ENCODE results near the gene CDON.
"Not testable (repeated sequence)": the region's sequence is repeated elsewhere in the genome, so short reads cannot be mapped to it uniquely, and the experiment has no call there.

The CDON gene

DNA sequence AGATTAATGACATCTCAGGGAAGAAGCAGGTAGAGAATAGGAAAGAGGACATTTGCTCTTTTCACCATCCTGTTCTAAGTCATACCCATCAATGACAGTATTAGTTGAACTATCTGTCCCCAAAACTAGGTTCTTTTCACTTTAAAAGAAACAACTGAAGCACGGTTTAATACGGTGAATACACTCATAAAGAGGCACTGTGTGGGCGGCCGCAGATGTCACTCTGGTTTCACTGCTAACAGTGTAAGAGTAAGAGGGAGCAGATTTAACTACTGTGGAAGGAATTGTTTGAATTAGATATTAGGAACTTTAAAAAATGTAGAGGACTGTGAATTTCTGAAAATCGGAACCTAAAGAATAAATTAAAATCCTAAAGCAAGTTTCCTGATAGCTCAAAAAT is 67.4 kb downstream of the CDON start:
- H3K27ac ChIP-seq (ENCODE audit: low read depth, low read length, severe bottlenecking): no peak overlapping the region
- 88 to 92% methylated on average over 2 to 4 of the region's 5 CpGs for WGBS, 2 experiments (ENCODE audit: insufficient coverage in 2 of 2)
- H3K9me3 ChIP-seq (ENCODE audit: control insufficient read depth, low read length): no peaks in the 10 kb centered on the region
- peaks cover 5% of the 10 kb centered on the region for H3K4me1 ChIP-seq (ENCODE audit: control insufficient read depth, insufficient read depth, low read length, poor library complexity, severe bottlenecking)
- no peaks in the 10 kb centered on the region for H3K36me3 ChIP-seq (ENCODE audit: control insufficient read depth, insufficient read depth, low read length)
- no peak overlapping the region for H3K4me3 ChIP-seq (ENCODE audit: extremely low read depth, insufficient read depth, low read length, poor library complexity, severe bottlenecking)

GRCh38 chr11:125994509-125994908 is 68.2 kb downstream of the CDON start:
- 100% methylated on average over 4 to 5 of the region's 5 CpGs for WGBS, 2 experiments (ENCODE audit: insufficient coverage in 2 of 2)
- Histone ChIP-seq H3K4me1 (ENCODE audit: control insufficient read depth, insufficient read depth, low read length, poor library complexity, severe bottlenecking) (peaks cover 5% of the 10 kb centered on the region), H3K9me3 (ENCODE audit: control insufficient read depth, low read length) (no peaks in the 10 kb centered on the region), H3K27ac (ENCODE audit: low read depth, low read length, severe bottlenecking) (no peak overlapping the region), H3K4me3 (ENCODE audit: extremely low read depth, insufficient read depth, low read length, poor library complexity, severe bottlenecking) (no peak overlapping the region), H3K36me3 (ENCODE audit: control insufficient read depth, insufficient read depth, low read length) (no peaks in the 10 kb centered on the region)

DNA sequence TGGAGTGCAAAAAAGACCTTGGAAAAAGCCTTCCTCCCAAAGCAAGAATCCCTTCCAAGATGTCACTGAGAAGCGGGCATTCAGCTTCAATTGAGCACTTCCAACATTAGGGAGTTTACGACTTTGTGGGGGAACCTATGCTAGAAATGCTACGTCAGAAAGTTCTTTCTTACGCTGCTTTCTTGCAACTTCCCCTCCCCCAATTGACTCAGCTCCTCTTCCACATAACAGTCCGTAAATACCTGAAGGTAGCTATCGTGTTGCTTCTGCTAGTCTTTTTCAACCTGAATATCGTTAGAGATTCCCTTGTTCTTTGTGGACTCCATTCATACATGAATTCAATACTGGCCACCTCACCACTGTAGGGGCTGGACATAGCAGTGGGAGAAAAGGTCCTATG is 69.8 kb downstream of the CDON start:
- H3K27ac ChIP-seq (ENCODE audit: low read depth, low read length, severe bottlenecking): no peak overlapping the region
- WGBS, 2 experiments (ENCODE audit: insufficient coverage in 2 of 2): 93 to 95% methylated on average over 5 of the region's 7 CpGs
- H3K36me3 ChIP-seq (ENCODE audit: control insufficient read depth, insufficient read depth, low read length): no peaks in the 10 kb centered on the region
- peaks cover 5% of the 10 kb centered on the region for H3K4me1 ChIP-seq (ENCODE audit: control insufficient read depth, insufficient read depth, low read length, poor library complexity, severe bottlenecking)
- no peaks in the 10 kb centered on the region for H3K9me3 ChIP-seq (ENCODE audit: control insufficient read depth, low read length)
- no peak overlapping the region for H3K4me3 ChIP-seq (ENCODE audit: extremely low read depth, insufficient read depth, low read length, poor library complexity, severe bottlenecking)

- Histone ChIP-seq H3K27ac (ENCODE audit: low read depth, low read length, severe bottlenecking) (no peak overlapping the region), H3K4me1 (ENCODE audit: control insufficient read depth, insufficient read depth, low read length, poor library complexity, severe bottlenecking) (peaks cover 5% of the 10 kb centered on the region), H3K9me3 (ENCODE audit: control insufficient read depth, low read length) (no peaks in the 10 kb centered on the region), H3K36me3 (ENCODE audit: control insufficient read depth, insufficient read depth, low read length) (no peaks in the 10 kb centered on the region), H3K4me3 (ENCODE audit: extremely low read depth, insufficient read depth, low read length, poor library complexity, severe bottlenecking) (no peak overlapping the region)
- 82 to 90% methylated on average over 3 of the region's 3 CpGs for WGBS, 2 experiments (ENCODE audit: insufficient coverage in 2 of 2)
Observed at GRCh38 chr11:125990244-125990643, 72.4 kb downstream of the CDON start.

DNA sequence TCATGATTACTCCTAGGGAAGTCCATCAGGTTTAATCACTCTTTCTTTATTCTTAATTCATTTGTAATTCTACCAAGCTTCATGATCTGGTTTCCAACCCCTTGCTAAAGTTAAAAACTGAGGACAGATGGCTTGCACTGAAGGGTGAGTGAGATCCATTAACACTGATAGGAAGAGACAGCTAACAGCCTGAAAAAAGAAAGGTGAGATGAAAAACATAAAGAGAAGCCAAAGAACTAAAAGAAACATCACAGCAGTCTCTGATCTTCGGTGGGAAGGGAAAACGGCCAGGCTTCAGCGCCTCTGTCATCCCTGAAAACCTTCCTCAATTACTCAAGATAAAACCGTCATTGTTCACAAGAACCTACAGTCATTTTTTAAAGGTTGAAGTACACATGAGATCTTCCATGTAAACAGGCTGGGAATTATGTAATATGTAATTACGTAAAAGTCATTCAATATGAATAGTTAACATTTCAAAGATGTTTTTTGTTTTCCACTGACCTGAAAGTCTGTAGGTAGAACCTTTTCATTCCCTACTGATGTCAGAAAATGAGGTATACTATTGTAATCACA is 75.5 kb downstream of the CDON start:
- Histone ChIP-seq H3K4me3 (ENCODE audit: extremely low read depth, insufficient read depth, low read length, poor library complexity, severe bottlenecking) (no peak overlapping the region), H3K27ac (ENCODE audit: low read depth, low read length, severe bottlenecking) (no peak overlapping the region), H3K9me3 (ENCODE audit: control insufficient read depth, low read length) (no peaks in the 10 kb centered on the region), H3K36me3 (ENCODE audit: control insufficient read depth, insufficient read depth, low read length) (no peaks in the 10 kb centered on the region), H3K4me1 (ENCODE audit: control insufficient read depth, insufficient read depth, low read length, poor library complexity, severe bottlenecking) (peaks cover 13% of the 10 kb centered on the region)
- whole genome bisulfite sequencing, 2 experiments (ENCODE audit: insufficient coverage in 2 of 2): 79 to 80% methylated on average over 1 to 2 of the region's 5 CpGs

DNA sequence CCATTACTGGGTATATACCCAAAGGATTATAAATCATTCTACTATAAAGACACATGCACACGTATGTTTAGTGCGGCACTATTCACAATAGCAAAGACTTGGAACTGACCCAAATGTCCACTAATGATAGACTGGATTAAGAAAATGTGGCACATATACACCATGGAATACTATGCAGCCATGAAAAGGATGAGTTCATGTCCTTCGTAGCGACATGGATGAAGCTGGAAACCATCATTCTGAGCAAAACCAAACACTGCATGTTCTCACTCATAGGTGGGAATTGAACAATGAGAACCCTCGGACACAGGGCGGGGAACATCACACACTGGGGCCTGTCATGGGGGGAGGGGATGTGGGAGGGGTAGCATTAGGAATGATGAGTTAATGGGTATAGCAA is 76.7 kb downstream of the CDON start:
- not testable (repeated sequence) for H3K4me3 ChIP-seq (ENCODE audit: extremely low read depth, insufficient read depth, low read length, poor library complexity, severe bottlenecking); H3K9me3 ChIP-seq (ENCODE audit: control insufficient read depth, low read length); H3K27ac ChIP-seq (ENCODE audit: low read depth, low read length, severe bottlenecking); H3K36me3 ChIP-seq (ENCODE audit: control insufficient read depth, insufficient read depth, low read length)
- peaks cover 13% of the 10 kb centered on the region for H3K4me1 ChIP-seq (ENCODE audit: control insufficient read depth, insufficient read depth, low read length, poor library complexity, severe bottlenecking)
- WGBS, 2 experiments (ENCODE audit: insufficient coverage in 2 of 2): 90 to 100% methylated on average over 2 to 4 of the region's 6 CpGs

- H3K27ac ChIP-seq (ENCODE audit: low read depth, low read length, severe bottlenecking): no peak overlapping the region
- H3K4me3 ChIP-seq (ENCODE audit: extremely low read depth, insufficient read depth, low read length, poor library complexity, severe bottlenecking): no peak overlapping the region
- WGBS, 2 experiments (ENCODE audit: insufficient coverage in 2 of 2): no CpG with 5 or more reads among the region's 3 CpGs
- peaks cover 13% of the 10 kb centered on the region for H3K4me1 ChIP-seq (ENCODE audit: control insufficient read depth, insufficient read depth, low read length, poor library complexity, severe bottlenecking)
- peaks cover 8% of the 10 kb centered on the region for H3K36me3 ChIP-seq (ENCODE audit: control insufficient read depth, insufficient read depth, low read length)
- no peaks in the 10 kb centered on the region for H3K9me3 ChIP-seq (ENCODE audit: control insufficient read depth, low read length)
Observed at GRCh38 chr11:125982348-125982730, 80.3 kb downstream of the CDON start.

GRCh38 chr11:125980436-125980835 is 82.2 kb downstream of the CDON start:
- no peak overlapping the region for H3K4me3 ChIP-seq (ENCODE audit: extremely low read depth, insufficient read depth, low read length, poor library complexity, severe bottlenecking)
- H3K9me3 ChIP-seq (ENCODE audit: control insufficient read depth, low read length): no peaks in the 10 kb centered on the region
- H3K36me3 ChIP-seq (ENCODE audit: control insufficient read depth, insufficient read depth, low read length): peaks cover 11% of the 10 kb centered on the region
- WGBS, 2 experiments (ENCODE audit: insufficient coverage in 2 of 2): 69 to 72% methylated on average over 5 to 8 of the region's 8 CpGs
- H3K27ac ChIP-seq (ENCODE audit: low read depth, low read length, severe bottlenecking): no peak overlapping the region
- H3K4me1 ChIP-seq (ENCODE audit: control insufficient read depth, insufficient read depth, low read length, poor library complexity, severe bottlenecking): peaks cover 13% of the 10 kb centered on the region

GRCh38 chr11:125979511-125979910 is 83.2 kb downstream of the CDON start:
- no peak overlapping the region for H3K27ac ChIP-seq (ENCODE audit: low read depth, low read length, severe bottlenecking)
- H3K36me3 ChIP-seq (ENCODE audit: control insufficient read depth, insufficient read depth, low read length): peaks cover 12% of the 10 kb centered on the region
- no peak overlapping the region for H3K4me3 ChIP-seq (ENCODE audit: extremely low read depth, insufficient read depth, low read length, poor library complexity, severe bottlenecking)
- no peaks in the 10 kb centered on the region for H3K9me3 ChIP-seq (ENCODE audit: control insufficient read depth, low read length)
- WGBS, 2 experiments (ENCODE audit: insufficient coverage in 2 of 2): 73% methylated on average over 2 of the region's 3 CpGs; no CpG with 5 or more reads in 1 of the 2 experiments
- H3K4me1 ChIP-seq (ENCODE audit: control insufficient read depth, insufficient read depth, low read length, poor library complexity, severe bottlenecking): peaks cover 12% of the 10 kb centered on the region

- Histone ChIP-seq H3K27ac (ENCODE audit: low read depth, low read length, severe bottlenecking) (no peak overlapping the region), H3K4me1 (ENCODE audit: control insufficient read depth, insufficient read depth, low read length, poor library complexity, severe bottlenecking) (peaks cover 9% of the 10 kb centered on the region), H3K4me3 (ENCODE audit: extremely low read depth, insufficient read depth, low read length, poor library complexity, severe bottlenecking) (no peak overlapping the region), H3K36me3 (ENCODE audit: control insufficient read depth, insufficient read depth, low read length) (peaks cover 12% of the 10 kb centered on the region), H3K9me3 (ENCODE audit: control insufficient read depth, low read length) (no peaks in the 10 kb centered on the region)
- 86 to 90% methylated on average over 1 of the region's 3 CpGs for WGBS, 2 experiments (ENCODE audit: insufficient coverage in 2 of 2)
Observed at GRCh38 chr11:125978778-125979407, 83.8 kb downstream of the CDON start.

GRCh38 chr11:125978181-125978716 is 84.4 kb downstream of the CDON start:
- Histone ChIP-seq H3K4me1 (ENCODE audit: control insufficient read depth, insufficient read depth, low read length, poor library complexity, severe bottlenecking) (peaks cover 3% of the 10 kb centered on the region), H3K4me3 (ENCODE audit: extremely low read depth, insufficient read depth, low read length, poor library complexity, severe bottlenecking) (no peak overlapping the region), H3K27ac (ENCODE audit: low read depth, low read length, severe bottlenecking) (no peak overlapping the region), H3K9me3 (ENCODE audit: control insufficient read depth, low read length) (no peaks in the 10 kb centered on the region), H3K36me3 (ENCODE audit: control insufficient read depth, insufficient read depth, low read length) (peaks cover 12% of the 10 kb centered on the region)
- 80 to 83% methylated on average over 1 to 3 of the region's 6 CpGs for WGBS, 2 experiments (ENCODE audit: insufficient coverage in 2 of 2)

All from mesodermal cell (in vitro differentiated cells).